Peyer's patch (tissue), 4 donors: ENCODE data around the gene SEPTIN6.

Experiments used
- POLR2A ChIP-seq, 2 donors: fragments of 450-650 bp; IDR thresholded peaks; one replicate each; pipeline ENCODE4 v1.5.1; 2017; ENCODE audit warnings: antibody characterized with exemption in 2 of 2, mild to moderate bottlenecking in 2 of 2, moderate library complexity in 2 of 2
- TF ChIP-seq, protein P1 (sequence below), 6 experiments: fragments of 450-650 bp in 4 of 6; fragments of 200-600 bp in 2 of 6; sonication (generic) in 1 of 6; IDR thresholded peaks; one replicate each; pipeline ENCODE4 v1.5.1; 2017 to 2019; ENCODE audit warnings: antibody characterized with exemption in 6 of 6, mild to moderate bottlenecking in 3 of 6, moderate library complexity in 1 of 6

DNA sequence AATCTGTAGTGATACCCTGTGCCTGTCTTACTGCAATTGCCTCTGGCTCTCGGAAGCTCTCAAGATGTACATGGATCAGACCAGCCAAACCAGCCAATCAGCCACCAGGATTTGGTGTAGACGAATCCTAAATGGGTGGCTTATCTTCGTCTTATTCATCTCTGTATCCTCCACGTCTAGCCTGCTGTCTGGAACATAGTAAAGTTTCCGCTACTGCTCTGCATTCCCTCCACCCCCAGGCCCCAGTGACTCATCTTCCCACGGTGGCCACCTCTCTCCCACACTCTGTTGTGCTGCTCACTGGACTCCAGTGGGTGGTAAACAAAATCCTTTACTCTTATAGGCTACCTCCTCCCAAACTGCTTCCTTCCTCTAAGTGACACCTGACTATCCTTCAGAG is 37.8 kb downstream of the SEPTIN6 start:
- TF ChIP-seq, protein P1, sequence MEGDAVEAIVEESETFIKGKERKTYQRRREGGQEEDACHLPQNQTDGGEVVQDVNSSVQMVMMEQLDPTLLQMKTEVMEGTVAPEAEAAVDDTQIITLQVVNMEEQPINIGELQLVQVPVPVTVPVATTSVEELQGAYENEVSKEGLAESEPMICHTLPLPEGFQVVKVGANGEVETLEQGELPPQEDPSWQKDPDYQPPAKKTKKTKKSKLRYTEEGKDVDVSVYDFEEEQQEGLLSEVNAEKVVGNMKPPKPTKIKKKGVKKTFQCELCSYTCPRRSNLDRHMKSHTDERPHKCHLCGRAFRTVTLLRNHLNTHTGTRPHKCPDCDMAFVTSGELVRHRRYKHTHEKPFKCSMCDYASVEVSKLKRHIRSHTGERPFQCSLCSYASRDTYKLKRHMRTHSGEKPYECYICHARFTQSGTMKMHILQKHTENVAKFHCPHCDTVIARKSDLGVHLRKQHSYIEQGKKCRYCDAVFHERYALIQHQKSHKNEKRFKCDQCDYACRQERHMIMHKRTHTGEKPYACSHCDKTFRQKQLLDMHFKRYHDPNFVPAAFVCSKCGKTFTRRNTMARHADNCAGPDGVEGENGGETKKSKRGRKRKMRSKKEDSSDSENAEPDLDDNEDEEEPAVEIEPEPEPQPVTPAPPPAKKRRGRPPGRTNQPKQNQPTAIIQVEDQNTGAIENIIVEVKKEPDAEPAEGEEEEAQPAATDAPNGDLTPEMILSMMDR (IDR thresholded peaks at IDR 0.05) = no peak
- no peak for TF ChIP-seq POLR2A (IDR thresholded peaks at IDR 0.05)
